ENCODE data around the gene AGPAT4. TPM values are rescaled to one million over a fixed set of nuclear protein-coding genes. Genes with fewer than 3 reads are reported as not detected.

AGPAT4 gene
- total RNA-seq, 1 experiment from 2014 or later, result 22.0 TPM

DNA sequence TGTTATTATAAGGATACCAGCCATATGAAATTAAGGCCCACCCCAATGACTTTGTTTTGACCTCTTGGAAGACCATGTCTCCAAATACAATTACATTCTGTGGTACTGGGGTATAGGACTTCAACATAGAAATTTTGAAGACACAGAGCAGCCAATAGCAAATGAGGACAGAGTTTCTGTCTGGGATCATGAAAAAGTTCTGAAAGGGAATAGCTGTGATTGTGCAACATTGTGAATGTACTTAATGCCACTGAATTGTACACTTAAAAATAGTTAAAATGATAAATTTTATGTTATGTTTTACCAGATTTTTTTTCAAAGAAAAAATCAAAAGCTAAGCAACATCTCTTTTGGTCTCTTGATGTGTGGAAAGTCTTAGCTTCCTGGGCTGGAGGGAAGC, 27.0 kb upstream of the AGPAT4 start:
- Histone ChIP-seq H2AK5ac (ENCODE audit: insufficient read length, low read length) (no peak overlapping the region), H3K4me1 (ENCODE audit: insufficient read depth, low read length) (no peaks in the 10 kb centered on the region), H2BK5ac (ENCODE audit: insufficient read length, low read length) (no peak overlapping the region), H3K27me3 (ENCODE audit: insufficient read depth, low read length) (no peaks in the 10 kb centered on the region), H3K56ac (ENCODE audit: insufficient read length, low read depth, low read length) (no peak overlapping the region), H3K23ac (ENCODE audit: insufficient read length, low read depth, low read length) (no peak overlapping the region), H3K27ac (ENCODE audit: insufficient read length, low read depth, low read length) (no peak overlapping the region), H2BK15ac (ENCODE audit: low read depth, low read length) (no peak overlapping the region), H3K79me1 (ENCODE audit: insufficient read depth, low read depth, low read length, poor library complexity, severe bottlenecking) (no peaks in the 10 kb centered on the region), H4K20me1 (ENCODE audit: control insufficient read depth, insufficient read depth, insufficient read length) (no peaks in the 10 kb centered on the region), H3K4ac (ENCODE audit: low read depth, low read length) (no peak overlapping the region), H3K23me2 (ENCODE audit: insufficient read length, low read depth, low read length, poor library complexity, severe bottlenecking) (no peaks in the 10 kb centered on the region), H2AFZ (ENCODE audit: low read length) (no peak overlapping the region), H2BK20ac (ENCODE audit: low read depth, low read length, poor library complexity, severe bottlenecking) (no peak overlapping the region), H3K4me2 (ENCODE audit: insufficient read depth, insufficient read length, low read length) (no peak overlapping the region), H3T11ph (ENCODE audit: low read length) (no peak overlapping the region), H4K91ac (ENCODE audit: insufficient read length, low read depth, low read length) (no peak overlapping the region), H3K18ac (ENCODE audit: insufficient read length, low read depth, low read length) (no peak overlapping the region), H3K14ac (ENCODE audit: insufficient read depth, low read length) (no peak overlapping the region), H4K8ac (replicated peaks; ENCODE audit: insufficient read length, low read depth, low read length) (no peak overlapping the region), H3K79me2 (ENCODE audit: insufficient read depth, low read length) (no peaks in the 10 kb centered on the region), H4K5ac (ENCODE audit: insufficient read length, low read depth, low read length) (no peak overlapping the region), H3K9ac (ENCODE audit: extremely low read depth, insufficient read length, low read length) (no peak overlapping the region), H2BK12ac (ENCODE audit: insufficient read length, low read depth, low read length) (no peak overlapping the region), H3K9me3 (ENCODE audit: control insufficient read depth, low read depth, low read length) (no peaks in the 10 kb centered on the region), H2BK120ac (ENCODE audit: low read depth, low read length, poor library complexity, severe bottlenecking) (no peak overlapping the region)
- DNase-seq, result no peak
- H3K27me3 Mint-ChIP-seq (ENCODE audit: low read depth), result peaks cover 2% of the 10 kb centered on the region; the same call in 1 of the 2 replicates
- TF ChIP-seq, protein P1, sequence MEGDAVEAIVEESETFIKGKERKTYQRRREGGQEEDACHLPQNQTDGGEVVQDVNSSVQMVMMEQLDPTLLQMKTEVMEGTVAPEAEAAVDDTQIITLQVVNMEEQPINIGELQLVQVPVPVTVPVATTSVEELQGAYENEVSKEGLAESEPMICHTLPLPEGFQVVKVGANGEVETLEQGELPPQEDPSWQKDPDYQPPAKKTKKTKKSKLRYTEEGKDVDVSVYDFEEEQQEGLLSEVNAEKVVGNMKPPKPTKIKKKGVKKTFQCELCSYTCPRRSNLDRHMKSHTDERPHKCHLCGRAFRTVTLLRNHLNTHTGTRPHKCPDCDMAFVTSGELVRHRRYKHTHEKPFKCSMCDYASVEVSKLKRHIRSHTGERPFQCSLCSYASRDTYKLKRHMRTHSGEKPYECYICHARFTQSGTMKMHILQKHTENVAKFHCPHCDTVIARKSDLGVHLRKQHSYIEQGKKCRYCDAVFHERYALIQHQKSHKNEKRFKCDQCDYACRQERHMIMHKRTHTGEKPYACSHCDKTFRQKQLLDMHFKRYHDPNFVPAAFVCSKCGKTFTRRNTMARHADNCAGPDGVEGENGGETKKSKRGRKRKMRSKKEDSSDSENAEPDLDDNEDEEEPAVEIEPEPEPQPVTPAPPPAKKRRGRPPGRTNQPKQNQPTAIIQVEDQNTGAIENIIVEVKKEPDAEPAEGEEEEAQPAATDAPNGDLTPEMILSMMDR (conservative IDR thresholded peaks at IDR 0.05), result no peak
- peaks cover 19 to 22% of the 10 kb centered on the region in 2 experiments for H3K4me1 Mint-ChIP-seq
- H3K9me3 Mint-ChIP-seq, result peaks cover 26 to 27% of the 10 kb centered on the region in 2 experiments
- no peak overlapping the region for H3K27ac Mint-ChIP-seq
- H3K4me3 Mint-ChIP-seq, result no peak overlapping the region
- H3K36me3 Mint-ChIP-seq (ENCODE audit: insufficient read depth in 1 of 3, low read depth in 3 of 3), result peaks cover 15 to 31% (median 17%) of the 10 kb centered on the region in 3 experiments
